T47D (cell line): ENCODE results near the gene NEUROD2.

Experiments
- DNase-seq, 2 experiments: peaks; one replicate each; pipeline versions ENCODE4 v3.0.0 to v3.0.0-alpha.2; 2011 to 2012; ENCODE audit warnings: low read depth in 1 of 2, low spot score in 1 of 2
- JUND ChIP-seq: IDR thresholded peaks from 2 replicates; pipeline ENCODE4 v1.6.1; 2012; ENCODE audit warnings: low read depth
- in situ Hi-C: cut with HindIII; loops from 2 replicates; pipeline ENCODE4 v1.10.0; 2016; ENCODE audit warnings: low sequenced_read_pairs, low pct_unique_long_range_greater_than_20kb

The NEUROD2 gene

GRCh38 chr17:39568702-39569101 is 39.0 kb downstream of the NEUROD2 start:
- in situ Hi-C loops = no loop called here
- no peak for TF ChIP-seq JUND

GRCh38 chr17:39566094-39566850 is 41.4 kb downstream of the NEUROD2 start:
- no peak for TF ChIP-seq JUND
- in situ Hi-C loops = no loop called here
- DNase-seq = no peak

More at GRCh38 chr17:39568702-39569101, 39.0 kb downstream of the NEUROD2 start:
- DNase-seq = no peak

GRCh38 chr17:39564211-39564848 is 43.4 kb downstream of the NEUROD2 start:
- in situ Hi-C loops = no loop called here
- DNase-seq = peak in 1 of 2 experiments; percentile 33
- no peak for TF ChIP-seq JUND

GRCh38 chr17:39563476-39563875 is 44.2 kb downstream of the NEUROD2 start:
- in situ Hi-C loops = no loop called here
- no peak for DNase-seq
- no peak for TF ChIP-seq JUND

- no peak for TF ChIP-seq JUND
- no peak for DNase-seq
- in situ Hi-C loops = no loop called here
These were observed 44.7 kb downstream of the NEUROD2 start for GRCh38 chr17:39562976-39563375.

- no peak for DNase-seq
- in situ Hi-C loops = no loop called here
- no peak for TF ChIP-seq JUND
These were observed 45.3 kb downstream of the NEUROD2 start for GRCh38 chr17:39562395-39562794.

- no peak for DNase-seq
- TF ChIP-seq JUND = no peak
- in situ Hi-C loops = no loop called here
These were observed 51.3 kb downstream of the NEUROD2 start for GRCh38 chr17:39556423-39556822.

GRCh38 chr17:39555368-39555767 is 52.4 kb downstream of the NEUROD2 start:
- in situ Hi-C loops = no loop called here
- no peak for TF ChIP-seq JUND
- no peak for DNase-seq
